Activated CD4-positive, alpha-beta memory T cell treated with anti-CD3 and anti-CD28 coated beads, Interleukin-2, amount 10 ng/mL, durations not matched to agents 7 days and 5 days (primary cell): ENCODE measurements around the gene C3orf18. TPM values are rescaled to one million over a fixed set of nuclear protein-coding genes. Genes with fewer than 3 reads are reported as not detected.
"Not testable (repeated sequence)": the region's sequence is repeated elsewhere in the genome, so short reads cannot be mapped to it uniquely, and the experiment has no call there.

ENCODE experiments used
- CTCF ChIA-PET: fragments of 350-600 bp; sonication (Branson Sonifier 250); formaldehyde crosslinking; loops from one replicate; lab custom pipeline; 2021; ENCODE audit warnings: antibody characterized with exemption, inconsistent platforms; lab: Charles Lee
- POLR2A ChIA-PET: fragments of 350-600 bp; sonication (Branson Sonifier 250); formaldehyde crosslinking; loops from one replicate; lab custom pipeline; 2021; ENCODE audit warnings: antibody characterized with exemption; lab: Charles Lee
- DNase-seq: peaks from one replicate; pipeline ENCODE4 v3.0.0-alpha.2; 2020
- H3K27ac Mint-ChIP-seq: one replicate; pipeline ENCODE4 v1.8.0; 2021; ENCODE audit warnings: mild to moderate bottlenecking, mixed read lengths
- H3K27me3 Mint-ChIP-seq: one replicate; pipeline ENCODE4 v1.8.0; 2021; ENCODE audit warnings: mixed read lengths
- H3K36me3 Mint-ChIP-seq: one replicate; pipeline ENCODE4 v1.8.0; 2021; ENCODE audit warnings: low read depth, mixed read lengths
- H3K4me1 Mint-ChIP-seq: one replicate; pipeline ENCODE4 v1.8.0; 2021; ENCODE audit warnings: mixed read lengths
- H3K4me3 Mint-ChIP-seq: one replicate; pipeline ENCODE4 v1.8.0; 2021; ENCODE audit warnings: mild to moderate bottlenecking, mixed read lengths
- H3K9me3 Mint-ChIP-seq: one replicate; pipeline ENCODE4 v1.8.0; 2021; ENCODE audit warnings: mixed read lengths
- total RNA-seq, 2 experiments: library from RNA; stranded (reverse); gene quantifications; one replicate each; pipeline ENCODE4 v1.2.3, GENCODE V29; 2021

The C3orf18 gene
- total RNA-seq, 2 experiments from 2014 or later, result 14.6 to 17.5 TPM

GRCh38 chr3:50515565-50516439 is 51.7 kb downstream of the C3orf18 start:
- POLR2A ChIA-PET, result no interaction called here

GRCh38 chr3:50512908-50513307 is 54.6 kb downstream of the C3orf18 start:
- POLR2A ChIA-PET, result interaction anchor here (1.0 kb wide), 1 partner anchor 11 kb away, joined by 3 read pairs; no protein-coding TSS in a partner anchor
- CTCF ChIA-PET, H3K4me1 Mint-ChIP-seq, H3K9me3 Mint-ChIP-seq, H3K27ac Mint-ChIP-seq, H3K4me3 Mint-ChIP-seq, DNase-seq, H3K36me3 Mint-ChIP-seq: not testable (repeated sequence)
- peaks cover 18% of the 10 kb centered on the region for H3K27me3 Mint-ChIP-seq

More at GRCh38 chr3:50515565-50516439, 51.7 kb downstream of the C3orf18 start:
- Mint-ChIP-seq H3K4me1 (peaks cover 9% of the 10 kb centered on the region), H3K4me3 (no peak overlapping the region), H3K9me3 (no peaks in the 10 kb centered on the region), H3K27ac (no peak overlapping the region), H3K36me3 (no peaks in the 10 kb centered on the region), H3K27me3 (peaks cover 20% of the 10 kb centered on the region)
- CTCF ChIA-PET, result no interaction called here
- no peak for DNase-seq

GRCh38 chr3:50512131-50512530 is 55.4 kb downstream of the C3orf18 start:
- Mint-ChIP-seq H3K36me3 (no peaks in the 10 kb centered on the region), H3K9me3 (no peaks in the 10 kb centered on the region), H3K27ac (no peak overlapping the region), H3K4me3 (no peak overlapping the region), H3K27me3 (peaks cover 18% of the 10 kb centered on the region), H3K4me1 (no peaks in the 10 kb centered on the region)
- no peak for DNase-seq
- ChIA-PET CTCF (no interaction called here), POLR2A (no interaction called here)

- Mint-ChIP-seq H3K4me3 (no peak overlapping the region), H3K9me3 (no peaks in the 10 kb centered on the region), H3K27ac (no peak overlapping the region), H3K36me3 (no peaks in the 10 kb centered on the region), H3K27me3 (peaks cover 19% of the 10 kb centered on the region), H3K4me1 (no peaks in the 10 kb centered on the region)
- CTCF ChIA-PET, result no interaction called here
- DNase-seq, result no peak
- POLR2A ChIA-PET, result no interaction called here
Observed at GRCh38 chr3:50510325-50510724, 57.2 kb downstream of the C3orf18 start.

- CTCF ChIA-PET, result interaction anchor here (1.0 kb wide), 1 partner anchor 32 kb away, joined by 5 read pairs; no protein-coding TSS in a partner anchor
- POLR2A ChIA-PET, result no interaction called here
- Mint-ChIP-seq H3K4me3 (no peak overlapping the region), H3K4me1 (no peaks in the 10 kb centered on the region), H3K27ac (no peak overlapping the region), H3K27me3 (peaks cover 18% of the 10 kb centered on the region), H3K9me3 (no peaks in the 10 kb centered on the region), H3K36me3 (no peaks in the 10 kb centered on the region)
- DNase-seq, result no peak
Observed at GRCh38 chr3:50509715-50510114, 57.8 kb downstream of the C3orf18 start.

GRCh38 chr3:50508821-50509220 is 58.7 kb downstream of the C3orf18 start:
- ChIA-PET CTCF (interaction anchor here (0.6 to 1.0 kb wide), 2 partner anchors 33 to 155 kb away, joined by 3 to 5 read pairs; no protein-coding TSS in a partner anchor), POLR2A (no interaction called here)
- Mint-ChIP-seq H3K4me3 (no peak overlapping the region), H3K9me3 (no peaks in the 10 kb centered on the region), H3K36me3 (no peaks in the 10 kb centered on the region), H3K27me3 (peaks cover 20% of the 10 kb centered on the region), H3K27ac (no peak overlapping the region), H3K4me1 (no peaks in the 10 kb centered on the region)
- DNase-seq, result no peak

Other genes starting within 250 kb of the C3orf18 start
- gene HYAL2, start 245.0 kb downstream of the C3orf18 start, total RNA-seq, result 1 to 10 TPM; 6.7 to 7.2 TPM
- 10 to 100 TPM; 16.8 to 17.9 TPM for gene TUSC2, start 239.5 kb downstream of the C3orf18 start, total RNA-seq
- 100 to 1,000 TPM; 157 to 160 TPM for gene RASSF1, start 226.9 kb downstream of the C3orf18 start, total RNA-seq
- 1 to 10 TPM; 1.7 to 3.2 TPM for gene ZMYND10, start 222.0 kb downstream of the C3orf18 start, total RNA-seq
- 10 to 100 TPM; 48.8 to 50.1 TPM for gene NPRL2, start 217.0 kb downstream of the C3orf18 start, total RNA-seq
- gene CYB561D2, start 216.9 kb downstream of the C3orf18 start, total RNA-seq, result 10 to 100 TPM; 37.1 to 39.7 TPM
- gene TMEM115, start 208.2 kb downstream of the C3orf18 start, total RNA-seq, result 10 to 100 TPM; 22.1 to 22.7 TPM
- under 1 TPM; 0.45 to 0.55 TPM for gene CACNA2D2, start 64.1 kb downstream of the C3orf18 start, total RNA-seq
- 10 to 100 TPM; 49.6 to 50.1 TPM for gene HEMK1, start 1.8 kb upstream of the C3orf18 start, total RNA-seq
- 100 to 1,000 TPM; 328 to 335 TPM for gene CISH, start 44.0 kb upstream of the C3orf18 start, total RNA-seq
- 100 to 1,000 TPM; 146 to 157 TPM for gene MAPKAPK3, start 49.4 kb upstream of the C3orf18 start, total RNA-seq
- gene DOCK3, start 107.2 kb upstream of the C3orf18 start, total RNA-seq, result 1 to 10 TPM; 1.6 to 1.7 TPM